RCC 7860 (cell line): ENCODE data around the gene NRAP.
A peak's percentile ranks its signal among the peaks of the same experiment; 100 is the strongest.

Source experiments
- DNase-seq: peaks from one replicate; pipeline ENCODE4 v3.0.0-alpha.2; 2015; ENCODE audit warnings: low spot score
- FAIRE-seq: peaks from 2 replicates; lab custom pipeline; 2012; peaks lifted over from hg19 to GRCh38; lab: Jason Lieb, UNC

Gene NRAP, protein sequence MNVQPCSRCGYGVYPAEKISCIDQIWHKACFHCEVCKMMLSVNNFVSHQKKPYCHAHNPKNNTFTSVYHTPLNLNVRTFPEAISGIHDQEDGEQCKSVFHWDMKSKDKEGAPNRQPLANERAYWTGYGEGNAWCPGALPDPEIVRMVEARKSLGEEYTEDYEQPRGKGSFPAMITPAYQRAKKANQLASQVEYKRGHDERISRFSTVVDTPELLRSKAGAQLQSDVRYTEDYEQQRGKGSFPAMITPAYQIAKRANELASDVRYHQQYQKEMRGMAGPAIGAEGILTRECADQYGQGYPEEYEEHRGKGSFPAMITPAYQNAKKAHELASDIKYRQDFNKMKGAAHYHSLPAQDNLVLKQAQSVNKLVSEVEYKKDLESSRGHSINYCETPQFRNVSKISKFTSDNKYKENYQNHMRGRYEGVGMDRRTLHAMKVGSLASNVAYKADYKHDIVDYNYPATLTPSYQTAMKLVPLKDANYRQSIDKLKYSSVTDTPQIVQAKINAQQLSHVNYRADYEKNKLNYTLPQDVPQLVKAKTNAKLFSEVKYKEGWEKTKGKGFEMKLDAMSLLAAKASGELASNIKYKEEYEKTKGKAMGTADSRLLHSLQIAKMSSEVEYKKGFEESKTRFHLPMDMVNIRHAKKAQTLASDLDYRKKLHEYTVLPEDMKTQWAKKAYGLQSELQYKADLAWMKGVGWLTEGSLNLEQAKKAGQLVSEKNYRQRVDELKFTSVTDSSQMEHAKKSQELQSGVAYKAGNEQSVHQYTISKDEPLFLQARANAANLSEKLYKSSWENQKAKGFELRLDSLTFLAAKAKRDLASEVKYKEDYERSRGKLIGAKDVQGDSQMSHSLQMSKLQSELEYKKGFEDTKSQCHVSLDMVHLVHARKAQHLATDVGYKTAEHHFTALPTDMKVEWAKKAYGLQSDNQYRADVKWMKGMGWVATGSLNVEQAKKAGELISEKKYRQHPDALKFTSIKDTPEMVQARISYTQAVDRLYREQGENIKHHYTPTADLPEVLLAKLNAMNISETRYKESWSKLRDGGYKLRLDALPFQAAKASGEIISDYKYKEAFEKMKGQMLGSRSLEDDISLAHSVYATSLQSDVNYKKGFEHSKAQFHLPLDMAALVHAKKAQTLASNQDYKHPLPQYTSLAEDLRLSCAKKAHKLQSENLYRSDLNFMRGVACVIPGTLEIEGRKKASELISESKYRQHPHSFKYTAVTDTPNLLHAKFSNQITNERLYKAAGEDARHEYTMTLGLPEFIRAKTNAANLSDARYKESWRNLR (N-terminal part only)

DNA sequence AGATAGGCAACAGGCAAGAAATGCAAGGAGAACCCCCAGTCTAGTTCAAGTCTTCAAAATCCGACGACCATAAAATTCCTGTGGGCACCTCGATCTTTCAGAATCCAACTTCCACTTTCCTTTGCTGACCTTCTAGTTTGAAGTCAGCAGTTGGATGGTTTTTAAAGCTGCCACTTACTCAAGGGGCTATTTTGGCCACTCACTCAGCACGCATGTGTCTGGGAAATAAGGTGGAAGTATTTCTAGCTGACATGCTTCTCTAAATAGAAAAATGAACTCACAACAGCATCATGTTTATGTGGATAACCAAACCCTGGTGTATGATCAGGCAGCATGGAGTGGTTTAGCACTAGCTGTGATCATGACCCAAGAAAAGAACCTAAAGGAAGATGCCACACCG, at the start of gene NRAP:
Gene NRAP (minus strand): TSS at position 134 of the 400 bp plus-strand sequence. CDS start 159 bp downstream, outside the sequence.
- DNase-seq (no peak), FAIRE-seq (no peak)

- DNase-seq, result no peak
- FAIRE-seq, result no peak
Observed at GRCh38 chr10:113713640-113713982, 49.8 kb upstream of the NRAP start.

GRCh38 chr10:113712755-113713639, 49.2 kb upstream of the NRAP start:
- DNase-seq (no peak), FAIRE-seq (no peak)

- FAIRE-seq (no peak), DNase-seq (no peak)
Observed at GRCh38 chr10:113712024-113712423, 48.2 kb upstream of the NRAP start.

- DNase-seq (no peak), FAIRE-seq (no peak)
Observed at GRCh38 chr10:113711142-113711541, 47.3 kb upstream of the NRAP start.

DNA sequence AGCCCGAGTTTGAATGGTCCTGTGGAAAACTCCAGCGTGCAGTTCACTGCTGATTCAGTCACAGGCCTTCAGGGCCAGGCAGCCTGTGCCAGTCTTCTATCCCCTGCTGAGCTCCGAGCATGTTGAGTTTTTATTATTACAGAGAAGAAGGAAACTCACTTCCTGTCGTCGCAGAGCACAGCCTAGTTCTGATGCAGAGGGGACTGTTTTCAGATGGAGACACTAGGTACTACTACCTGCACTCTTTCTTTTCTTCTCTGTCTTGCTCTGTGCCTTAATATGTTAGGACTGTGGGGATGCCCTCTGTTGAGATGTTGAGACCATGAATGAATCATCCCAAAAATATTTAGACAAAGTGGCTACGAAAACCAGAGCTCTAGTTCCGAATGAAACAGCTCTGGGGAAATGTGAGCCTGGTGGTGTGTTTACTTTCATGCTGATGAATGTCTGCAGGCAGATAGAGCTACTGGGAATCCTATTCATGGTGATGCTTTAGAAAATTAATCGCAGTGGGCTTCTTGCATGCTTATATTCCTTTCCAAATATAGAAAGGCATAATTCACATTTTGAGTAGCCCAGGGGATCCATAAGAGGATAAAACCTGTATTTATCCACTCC, 45.5 kb upstream of the NRAP start:
- DNase-seq, result peak; percentile 9
- FAIRE-seq, result no peak

DNA sequence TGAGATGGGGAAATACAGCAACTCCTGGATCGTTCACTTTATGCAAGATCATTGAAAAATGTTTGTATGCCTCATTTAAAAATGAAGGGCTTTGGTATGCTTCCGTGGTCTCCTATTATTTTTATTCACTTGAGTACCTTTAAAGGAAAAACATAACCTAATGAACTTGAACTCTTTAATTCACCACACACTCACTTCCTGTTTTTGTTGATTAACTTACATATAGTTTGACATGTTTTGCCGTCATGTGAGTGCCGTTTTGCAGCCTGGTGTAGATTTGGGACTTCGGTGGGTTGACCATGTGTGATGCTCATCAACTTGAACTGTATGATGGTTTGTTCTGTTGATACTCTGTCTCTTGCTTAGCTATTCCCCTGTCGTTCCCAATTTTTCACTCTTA, 44.8 kb upstream of the NRAP start:
- no peak for DNase-seq
- FAIRE-seq, result no peak

- no peak for DNase-seq
- FAIRE-seq, result no peak
Observed at GRCh38 chr10:113706623-113707022, 42.8 kb upstream of the NRAP start.

GRCh38 chr10:113705344-113705652, 41.5 kb upstream of the NRAP start:
- DNase-seq (no peak), FAIRE-seq (no peak)

DNA sequence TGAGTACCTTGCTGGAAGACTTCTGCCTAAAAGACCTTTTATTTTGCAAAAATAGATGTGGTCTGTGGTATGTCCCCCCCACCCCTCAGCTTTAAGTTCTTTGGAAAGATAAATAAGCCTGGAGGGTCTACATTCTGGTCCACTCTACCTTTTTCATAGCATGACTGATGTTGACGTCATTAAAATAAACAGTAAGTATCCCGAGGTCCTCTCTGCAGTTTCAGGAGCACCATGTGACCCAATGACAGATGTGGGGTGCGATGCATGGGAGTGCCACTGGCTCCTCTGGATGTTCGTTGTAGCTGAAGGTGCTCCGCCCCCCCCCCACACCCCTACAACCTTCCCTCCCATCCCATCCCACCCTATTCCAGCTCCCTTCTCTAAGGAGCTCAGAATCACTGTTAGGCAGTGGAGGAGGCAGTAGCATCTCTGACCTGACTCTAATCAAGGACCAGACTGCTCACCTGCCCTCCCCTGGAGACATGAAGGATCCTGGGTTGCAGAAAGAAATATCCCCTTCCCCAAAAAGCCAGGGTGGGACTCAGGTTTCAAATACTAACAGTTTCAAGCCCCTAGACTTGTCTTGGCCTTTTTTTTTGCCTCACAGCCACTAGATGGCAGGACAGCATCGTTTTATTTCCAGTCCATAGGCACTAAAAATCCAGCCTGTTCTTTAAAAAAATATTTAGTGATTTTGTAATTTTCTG, 40.9 kb upstream of the NRAP start:
- FAIRE-seq, result peak; percentile 64
- no peak for DNase-seq

DNA sequence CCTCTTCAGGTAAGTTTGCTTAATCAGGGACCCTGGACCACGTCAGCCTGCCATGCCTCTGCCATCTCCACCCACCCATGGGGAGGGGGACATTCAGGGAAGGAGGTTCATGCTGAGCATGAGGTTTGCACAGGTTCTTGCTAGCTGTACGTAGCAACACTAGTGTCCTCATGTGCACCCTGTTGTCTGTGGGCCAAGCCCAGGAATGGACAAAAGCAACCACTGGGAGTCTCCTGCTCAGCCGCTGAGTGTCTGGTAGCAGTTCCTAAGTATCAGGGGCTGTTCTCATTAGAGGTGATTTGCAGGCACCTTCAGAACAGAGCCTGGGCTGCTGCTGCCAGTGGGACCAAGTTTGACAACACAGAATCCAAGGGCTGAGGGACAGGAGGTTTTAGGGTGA, 33.8 kb upstream of the NRAP start:
- FAIRE-seq (no peak), DNase-seq (no peak)

DNA sequence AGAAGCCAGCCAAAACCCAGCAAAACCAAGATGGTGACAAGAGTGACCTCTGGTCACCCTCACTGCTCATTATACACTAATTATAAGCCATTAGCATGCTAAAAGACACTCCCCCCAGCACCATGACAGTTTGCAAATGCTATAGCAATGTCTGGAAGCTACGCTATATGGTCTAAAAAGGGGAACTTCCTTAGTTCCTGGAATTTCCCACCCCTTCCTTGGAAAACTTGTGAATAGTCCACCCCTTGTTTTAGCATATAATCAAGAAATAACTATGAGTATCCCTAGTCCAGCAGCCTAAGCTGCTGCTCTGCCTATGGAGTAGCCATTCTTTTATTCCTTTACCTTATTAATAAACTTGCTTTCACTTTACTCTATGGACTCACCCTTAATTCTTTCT, 31.9 kb upstream of the NRAP start:
- no peak for FAIRE-seq
- no peak for DNase-seq

- no peak for DNase-seq
- no peak for FAIRE-seq
Observed at GRCh38 chr10:113693348-113693747, 29.5 kb upstream of the NRAP start.

DNA sequence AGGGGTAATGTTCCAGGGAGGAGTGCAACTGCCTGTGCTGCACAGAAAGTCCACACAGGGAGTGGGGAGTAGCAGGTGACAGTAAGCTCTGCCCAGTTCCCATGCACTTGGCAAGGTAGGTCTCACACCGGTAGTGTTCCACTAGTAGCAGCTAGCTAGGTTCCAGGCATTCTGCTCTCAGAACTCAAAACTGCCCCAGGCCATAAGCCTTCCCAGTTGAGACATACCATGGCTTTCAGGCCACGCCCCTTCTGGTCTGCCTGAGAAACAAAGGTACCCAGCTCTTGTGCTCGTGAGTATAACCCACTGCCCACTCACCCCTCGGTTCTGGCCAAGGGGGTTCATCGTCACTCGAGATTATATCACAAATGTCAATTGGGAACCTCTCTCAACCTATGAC, 28.4 kb upstream of the NRAP start:
- FAIRE-seq (no peak), DNase-seq (no peak)

- no peak for DNase-seq
- no peak for FAIRE-seq
Observed at GRCh38 chr10:113691381-113691780, 27.5 kb upstream of the NRAP start.

DNA sequence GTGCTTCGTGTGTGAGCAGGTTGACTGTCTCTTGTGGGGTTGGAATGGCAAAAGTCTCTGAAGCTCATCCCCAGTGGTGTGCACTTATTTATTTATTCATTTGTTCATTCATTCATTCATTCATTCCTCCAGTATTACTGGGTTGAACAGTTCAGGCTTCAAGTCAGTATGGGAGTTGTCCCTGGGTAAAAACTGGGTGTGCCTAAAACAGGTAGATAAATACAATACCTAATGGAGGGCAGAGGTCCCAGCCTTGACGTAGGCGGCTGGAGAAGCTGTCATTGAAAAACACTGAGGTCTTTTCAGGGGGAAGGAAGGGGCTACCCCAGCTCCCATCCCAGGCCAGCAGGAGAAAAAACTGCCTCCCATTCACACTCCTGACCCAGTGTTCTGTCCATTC, 26.9 kb upstream of the NRAP start:
- FAIRE-seq (no peak), DNase-seq (no peak)

DNA sequence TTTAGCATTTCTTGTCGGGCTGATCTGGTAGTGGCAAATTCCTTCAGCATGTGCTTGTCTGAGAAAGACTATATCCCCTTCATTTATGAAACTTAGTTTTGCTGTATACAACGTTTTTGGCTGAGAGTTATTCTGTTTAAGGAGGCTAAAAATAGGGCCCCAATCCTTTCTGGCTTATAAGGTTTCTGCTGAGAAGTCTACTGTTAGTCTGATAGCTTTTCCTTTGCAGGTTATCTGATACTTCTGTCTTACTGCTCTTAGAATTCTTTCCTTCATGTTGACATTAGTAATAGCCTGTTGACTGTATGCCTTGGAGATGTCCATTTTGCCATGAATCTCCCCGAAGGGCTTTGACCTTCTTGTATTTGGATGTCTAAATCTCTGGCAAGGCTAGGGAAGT, 25.7 kb upstream of the NRAP start:
- no peak for DNase-seq
- no peak for FAIRE-seq

- no peak for FAIRE-seq
- DNase-seq, result no peak
Observed at GRCh38 chr10:113689057-113689456, 25.2 kb upstream of the NRAP start.

GRCh38 chr10:113687037-113687436, 23.2 kb upstream of the NRAP start:
- DNase-seq (no peak), FAIRE-seq (no peak)
